HG02642 (cell line): ENCODE results near the gene TSPAN9.

ENCODE experiments used
- ATAC-seq: cut with Tn5 transposase; IDR thresholded peaks from one replicate; pipeline ENCODE4 v1.9.1; 2021; ENCODE audit warnings: mild to moderate bottlenecking; ENCODE audit not compliant: unreplicated experiment, poor library complexity

TSPAN9 gene

GRCh38 chr12:3233797-3234196 lies 156.6 kb downstream of the TSPAN9 start:
- ATAC-seq: no peak

GRCh38 chr12:3236345-3237187 lies 159.4 kb downstream of the TSPAN9 start:
- no peak for ATAC-seq

DNA sequence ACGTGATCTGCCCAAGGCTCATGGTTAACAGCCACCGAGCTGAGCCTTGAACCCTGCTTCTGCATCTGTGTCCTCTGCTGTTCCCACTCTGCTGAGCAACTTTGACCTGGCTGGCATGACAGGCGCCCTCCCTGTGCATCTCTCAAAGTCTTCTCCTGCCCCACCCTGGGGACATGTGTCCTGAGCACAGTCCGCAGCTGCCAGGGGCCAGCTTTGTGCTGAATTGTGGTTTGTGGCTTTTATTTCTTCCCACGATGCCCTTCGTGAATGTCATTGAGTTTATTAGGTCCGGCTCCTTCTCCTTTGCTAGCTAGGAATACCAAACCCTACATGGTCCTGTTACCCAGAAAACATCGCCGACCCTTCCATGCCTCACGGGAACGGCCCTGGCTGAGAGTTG lies 161.0 kb downstream of the TSPAN9 start:
- ATAC-seq: no peak

DNA sequence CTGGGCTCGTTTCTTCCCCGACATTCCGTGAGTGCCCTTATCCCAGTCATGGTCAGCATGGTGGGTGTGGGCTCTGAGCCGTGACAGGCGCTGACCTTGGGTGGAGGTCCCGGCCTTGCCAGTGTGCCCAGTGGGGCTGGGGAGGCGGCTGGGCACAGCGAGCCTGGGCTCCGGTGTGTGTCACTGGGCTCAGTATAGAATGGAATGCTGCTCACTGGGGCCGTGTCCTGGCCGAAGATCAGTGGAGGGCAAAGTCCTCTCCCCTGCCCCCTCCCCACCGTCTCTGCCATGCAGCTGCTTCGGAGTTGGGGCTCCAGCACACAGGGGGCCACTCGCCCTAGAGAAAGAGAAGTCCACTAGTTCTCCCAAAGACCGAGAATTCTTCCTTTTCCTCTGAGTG lies 164.4 kb downstream of the TSPAN9 start:
- ATAC-seq: no peak

- no peak for ATAC-seq
These were observed 165.2 kb downstream of the TSPAN9 start for GRCh38 chr12:3242199-3242863.

DNA sequence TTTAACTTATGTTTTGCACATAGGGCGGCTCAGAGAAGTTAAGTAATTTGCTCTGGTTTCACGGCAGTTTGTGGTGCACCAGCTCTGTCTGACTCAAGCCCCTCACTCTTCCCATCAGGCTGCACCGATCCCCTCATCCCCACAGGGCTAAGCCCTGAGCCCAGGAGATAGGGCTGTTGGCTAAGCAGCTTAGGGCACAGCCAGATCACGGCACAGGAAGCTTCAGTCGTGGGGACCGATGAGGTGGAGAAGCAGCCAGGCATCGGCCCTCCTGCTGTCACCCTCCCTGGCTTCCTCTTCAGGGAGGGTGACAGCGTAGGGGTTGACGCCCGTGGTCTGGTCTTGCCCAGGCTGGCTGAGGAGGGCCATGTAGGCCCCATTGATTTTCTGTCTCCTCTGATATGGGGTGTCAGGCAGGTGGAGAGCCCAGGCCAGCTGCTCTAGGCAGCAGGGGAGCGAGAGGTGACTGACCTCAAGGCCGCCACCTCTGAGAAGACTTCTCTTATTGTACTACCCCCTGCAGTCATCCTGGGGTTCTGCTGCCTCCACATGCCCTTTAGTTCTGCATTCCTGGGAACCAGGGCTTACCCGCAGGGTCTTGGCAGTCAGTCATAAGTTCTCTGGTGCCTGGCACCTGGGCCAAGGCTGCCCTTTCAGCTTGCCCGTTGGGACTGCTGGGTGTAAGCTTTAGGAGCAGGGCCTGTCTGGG lies 166.4 kb downstream of the TSPAN9 start:
- no peak for ATAC-seq

DNA sequence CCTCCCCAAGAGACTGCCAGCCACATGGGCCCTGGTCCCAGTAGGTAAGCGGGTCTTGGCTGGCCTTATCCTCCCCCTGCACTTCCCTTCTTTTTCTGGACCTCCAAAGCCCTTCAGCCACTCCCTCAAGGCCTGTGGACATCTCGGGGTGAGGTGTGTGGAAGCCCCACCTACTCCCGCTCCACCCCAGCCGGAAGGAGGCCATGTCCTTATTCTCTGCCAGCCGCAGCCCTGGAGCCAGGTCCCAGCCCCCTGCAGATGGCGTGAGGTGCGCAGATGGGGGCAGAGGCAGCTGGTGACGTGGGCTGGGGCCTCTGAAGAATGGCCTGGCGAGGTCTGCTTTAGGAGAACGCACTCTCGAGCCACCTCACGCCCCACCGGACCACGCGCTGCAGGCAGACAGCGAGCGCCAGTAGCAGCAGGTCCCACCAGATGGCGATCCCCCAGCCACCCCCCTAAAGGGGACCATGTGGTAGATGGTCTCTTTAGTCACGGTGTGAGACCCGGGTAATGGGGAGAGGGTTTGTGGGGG lies 167.1 kb downstream of the TSPAN9 start:
- no peak for ATAC-seq

DNA sequence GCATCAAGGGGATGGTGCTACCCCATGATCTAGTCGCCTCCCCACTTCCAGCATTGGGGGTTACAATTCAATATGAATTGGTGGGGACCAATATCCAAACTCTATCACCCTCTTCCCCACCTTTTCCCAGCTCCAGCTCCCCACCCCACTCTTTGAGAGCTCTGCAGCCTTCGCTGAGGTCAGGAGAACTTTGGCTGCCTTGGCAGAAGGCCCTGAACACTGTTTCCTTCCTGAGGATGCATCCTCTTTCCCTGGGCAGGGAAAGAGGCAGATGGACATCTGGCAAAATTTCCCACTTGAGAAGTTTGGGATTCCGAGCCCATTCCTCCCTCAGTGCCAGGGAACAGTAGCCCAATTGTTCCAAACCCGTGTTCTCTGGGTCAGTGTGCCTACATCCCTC lies 169.1 kb downstream of the TSPAN9 start:
- ATAC-seq: no peak

- ATAC-seq: no peak
These were observed 169.9 kb downstream of the TSPAN9 start for GRCh38 chr12:3247077-3247476.

DNA sequence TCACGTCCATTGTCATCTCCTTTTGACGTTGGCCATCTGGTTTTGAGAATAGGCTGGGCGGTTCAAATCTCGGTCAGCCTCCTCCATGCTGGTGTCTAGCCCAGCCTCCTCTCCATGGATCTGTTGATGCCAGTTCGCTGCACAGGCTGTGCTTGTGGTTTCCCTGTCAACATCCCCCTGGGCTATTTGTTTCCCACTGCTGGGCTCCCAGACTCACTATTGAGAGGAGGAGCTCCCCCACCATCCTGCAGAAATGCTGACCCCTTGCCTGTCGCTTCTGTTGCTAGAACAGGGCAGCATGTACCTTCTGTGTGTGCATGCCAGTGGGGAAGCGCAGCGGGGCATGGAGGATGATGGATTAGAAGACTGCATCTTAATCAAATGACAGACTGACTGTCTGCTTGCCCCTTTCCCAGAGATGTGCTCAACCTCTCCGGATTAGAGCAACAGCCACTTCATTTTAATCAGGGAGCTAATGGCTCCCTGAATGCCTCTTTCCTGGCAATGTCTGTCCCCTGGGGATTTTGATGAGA lies 170.5 kb downstream of the TSPAN9 start:
- ATAC-seq: no peak

DNA sequence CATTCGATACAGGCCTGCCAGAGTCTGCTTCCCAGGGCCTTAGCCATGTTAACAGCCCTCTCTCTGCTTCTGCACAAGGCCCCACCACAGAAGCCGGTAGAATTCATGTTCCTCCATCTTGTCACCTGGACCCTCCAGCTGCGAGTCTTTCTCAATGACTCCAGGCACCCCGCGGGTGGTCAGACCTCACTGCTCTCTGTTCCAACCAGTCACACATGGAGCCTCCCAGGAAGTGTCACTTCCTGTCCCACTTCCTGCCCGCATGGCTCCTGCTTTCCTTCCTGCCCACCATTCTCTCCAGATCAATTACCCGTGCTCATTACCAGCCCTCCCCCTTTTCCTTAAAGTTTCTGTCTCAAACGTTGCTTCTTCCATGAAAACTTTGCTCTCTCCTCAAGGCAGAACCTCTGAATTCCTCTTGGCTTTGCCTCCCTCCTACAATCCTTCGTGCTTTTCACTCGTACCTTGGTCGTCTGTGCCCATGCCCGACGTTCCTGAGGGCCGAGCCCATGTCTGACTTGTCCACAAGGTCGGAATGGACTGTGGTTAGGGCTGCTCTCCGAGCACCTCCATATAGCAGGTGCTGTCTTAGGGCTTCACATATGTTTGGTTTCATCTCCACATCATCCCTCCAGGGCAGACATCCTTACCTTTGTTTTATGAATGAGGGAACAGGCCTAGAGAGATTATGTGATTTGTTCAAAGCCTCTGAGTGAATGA lies 172.1 kb downstream of the TSPAN9 start:
- ATAC-seq: no peak

DNA sequence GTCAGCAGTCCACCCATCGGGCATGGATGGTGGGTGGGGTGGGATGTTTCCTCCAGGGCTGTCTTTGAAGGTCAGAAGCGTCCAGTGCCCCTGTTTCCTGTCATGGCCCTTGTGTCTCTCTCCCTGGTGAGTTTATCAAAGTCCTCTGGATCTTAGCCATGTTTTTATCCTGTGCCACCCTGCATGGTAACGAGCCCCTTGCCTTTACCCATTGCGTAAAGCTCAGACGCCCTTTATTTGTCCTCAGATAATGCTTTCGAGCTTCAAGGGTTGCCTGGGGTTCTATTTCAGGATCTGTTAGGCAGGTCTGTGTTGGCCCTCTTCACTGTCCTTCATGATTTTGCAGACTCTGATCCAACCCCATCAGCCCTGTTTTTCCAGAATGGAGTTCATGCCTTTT lies 172.9 kb downstream of the TSPAN9 start:
- ATAC-seq: no peak

DNA sequence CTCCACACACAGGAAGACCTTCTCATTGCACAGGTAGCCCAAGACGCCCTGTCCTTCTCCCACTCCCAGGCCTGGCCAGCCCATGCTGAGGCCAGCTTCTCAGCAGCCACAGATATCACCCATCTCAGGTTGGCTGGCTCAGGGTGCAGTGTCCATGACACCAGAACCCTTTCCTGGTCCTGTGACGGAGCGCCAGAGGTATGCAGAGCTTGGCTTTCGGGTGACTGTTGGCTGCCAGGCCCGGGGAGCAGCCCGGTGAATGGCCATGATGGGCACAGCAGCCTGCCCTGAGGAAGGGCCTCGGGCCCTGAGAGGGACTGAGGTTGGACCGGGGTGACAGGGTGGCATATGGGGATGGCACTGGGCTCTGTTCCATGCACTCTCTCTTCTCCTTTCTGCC lies 173.4 kb downstream of the TSPAN9 start:
- no peak for ATAC-seq

DNA sequence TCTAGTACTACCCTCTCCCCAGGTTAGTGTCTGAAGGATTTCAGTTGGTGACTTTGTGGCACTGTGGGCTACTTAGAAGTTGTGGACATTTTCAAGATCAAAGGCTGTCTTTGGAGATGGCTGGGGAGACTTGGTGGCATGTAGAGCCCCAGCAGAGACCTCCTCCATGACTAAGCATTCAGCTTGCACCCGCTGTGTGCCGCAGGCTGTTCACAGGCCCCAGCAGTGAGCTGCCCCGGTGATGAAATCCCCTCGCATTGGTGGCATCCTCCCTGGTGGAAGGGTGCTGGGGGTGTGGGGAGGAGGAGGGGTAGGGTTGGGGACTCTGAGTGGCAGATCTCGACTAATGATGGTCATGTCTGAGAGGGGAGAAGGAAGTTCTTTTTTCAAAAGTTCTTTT lies 173.9 kb downstream of the TSPAN9 start:
- ATAC-seq: no peak

DNA sequence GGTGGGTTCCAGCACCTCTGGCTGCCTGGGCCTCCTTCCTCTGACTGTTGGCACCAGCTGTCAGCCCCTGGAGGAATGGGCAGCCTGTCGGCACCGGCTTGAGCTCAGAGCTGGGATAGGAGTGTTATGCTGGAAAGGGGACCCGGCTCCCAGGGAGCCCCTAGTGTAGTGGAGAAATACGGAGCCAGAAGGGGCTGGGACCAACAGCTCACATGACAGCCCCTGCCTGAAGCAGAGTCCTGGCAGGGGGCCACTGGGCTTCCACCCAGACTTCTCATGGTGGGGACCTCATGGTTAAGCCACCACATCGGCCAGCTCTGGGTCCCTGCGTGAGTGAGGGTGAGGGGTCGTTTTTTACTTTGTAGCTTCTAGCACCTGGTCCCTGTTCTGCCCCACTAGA lies 174.5 kb downstream of the TSPAN9 start:
- ATAC-seq: no peak

DNA sequence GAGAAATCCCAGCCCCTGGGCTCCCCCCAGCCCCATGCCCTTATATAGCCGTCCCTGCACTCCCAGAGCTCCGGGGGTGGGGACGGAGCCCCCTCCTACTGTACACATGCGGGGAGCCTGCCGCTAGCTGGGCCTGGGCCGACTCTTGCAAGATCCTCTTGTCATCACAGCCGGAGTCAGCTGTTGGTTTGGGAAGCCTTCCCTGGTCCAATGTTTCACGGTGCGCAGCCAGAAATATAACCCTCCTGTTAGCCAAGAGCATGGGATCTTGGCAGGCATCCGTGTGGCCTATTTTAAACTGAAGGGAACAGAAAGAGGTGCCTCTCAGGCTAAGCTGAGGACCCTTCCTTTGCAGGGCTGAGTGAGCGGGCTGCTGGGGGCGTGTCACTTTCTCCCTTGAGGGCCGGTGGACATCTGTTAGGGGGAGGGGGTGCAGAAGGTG lies 175.3 kb downstream of the TSPAN9 start:
- no peak for ATAC-seq

DNA sequence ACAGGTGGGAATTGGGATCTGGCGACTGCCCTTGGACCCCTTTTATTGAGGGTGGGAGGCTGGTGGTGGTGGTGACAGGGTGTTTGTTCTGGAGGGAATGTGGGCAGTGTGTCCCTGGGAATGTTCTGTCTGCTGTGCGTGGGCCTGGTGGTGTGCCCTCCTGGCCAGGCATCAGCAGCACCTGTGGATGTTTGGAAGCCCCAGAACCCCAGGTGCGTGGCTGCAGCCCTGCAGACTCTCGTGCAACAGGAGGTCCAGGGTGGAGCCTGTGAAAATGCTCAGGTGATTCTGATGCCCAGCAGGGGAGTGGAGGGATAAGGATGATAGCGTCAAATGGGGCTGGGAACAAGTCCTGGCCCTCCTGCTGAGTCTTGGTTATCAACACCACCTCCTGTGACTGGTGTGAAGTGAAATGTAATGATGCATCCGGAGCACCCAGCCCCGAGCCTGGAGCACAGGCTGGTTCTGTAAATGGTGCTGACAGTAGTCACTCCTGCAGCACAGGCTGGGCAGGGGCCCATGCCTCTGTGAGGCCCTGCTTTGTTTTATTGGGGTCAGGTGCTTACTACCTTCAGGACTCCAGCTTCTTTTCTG lies 176.6 kb downstream of the TSPAN9 start:
- ATAC-seq: no peak

- ATAC-seq: no peak
These were observed 177.9 kb downstream of the TSPAN9 start for GRCh38 chr12:3255057-3255456.

DNA sequence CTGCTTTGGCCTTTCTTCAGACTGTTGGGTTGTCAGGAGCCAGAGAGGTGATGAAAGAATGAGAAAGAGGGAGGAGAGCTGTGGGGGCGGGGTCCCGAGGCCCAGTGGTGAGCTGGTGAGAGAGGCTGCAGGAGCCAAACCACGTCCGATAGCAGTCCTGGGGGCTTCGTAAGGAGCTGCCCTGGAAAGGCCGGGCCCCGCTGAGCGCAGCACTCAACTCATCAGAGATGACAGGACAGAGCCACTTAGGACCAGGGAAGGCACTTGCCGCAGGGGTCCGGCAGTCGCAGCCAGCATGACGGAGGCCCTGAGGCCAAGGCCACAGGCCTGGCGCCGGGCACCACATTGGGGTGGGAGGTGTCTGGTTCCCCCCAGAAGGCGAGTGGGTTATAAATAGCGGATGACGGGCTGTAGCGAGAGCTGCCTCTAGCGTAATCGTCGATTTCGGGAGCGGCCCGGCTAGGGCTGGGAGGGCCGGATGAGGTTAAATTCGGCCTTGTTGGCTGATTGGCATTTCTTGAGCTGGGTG lies 179.0 kb downstream of the TSPAN9 start:
- ATAC-seq: no peak
